ENCODE results near the gene TRIM2. TPM values are rescaled to one million over a fixed set of nuclear protein-coding genes. Genes with fewer than 3 reads are reported as not detected.

TRIM2 gene
- total RNA-seq, 1 donor, result 38.0 TPM

DNA sequence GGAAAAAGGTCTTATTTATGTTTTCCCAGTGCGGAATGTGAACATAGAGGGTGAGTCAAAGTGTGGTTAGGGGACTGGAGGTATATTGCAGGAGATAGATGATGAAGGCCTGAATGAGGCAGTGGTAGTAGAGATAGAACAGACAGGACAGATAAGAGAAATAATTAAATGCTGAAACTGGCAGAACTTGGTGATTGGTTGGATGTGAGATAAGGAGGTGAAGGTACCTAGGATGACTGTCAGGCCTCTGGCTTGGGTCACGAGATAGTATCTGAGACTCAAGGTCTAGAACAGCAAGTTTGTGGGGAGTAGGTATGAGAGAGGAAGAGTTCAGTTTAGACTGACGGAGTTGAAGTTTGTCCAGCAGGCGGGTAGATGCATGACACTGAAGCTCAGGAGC is 143.8 kb downstream of the TRIM2 start:
- DNase-seq (ENCODE audit: low read depth), result peak; percentile 38
- TF ChIP-seq CTCF (IDR thresholded peaks at IDR 0.05; ENCODE audit: insufficient read depth, low read depth, low read length), result no peak

GRCh38 chr4:153349206-153349805 is 145.1 kb downstream of the TRIM2 start:
- H3K4me3 ChIP-seq (ENCODE audit: low read depth, low read length), result no peak overlapping the region
- no peak for TF ChIP-seq CTCF (IDR thresholded peaks at IDR 0.05; ENCODE audit: insufficient read depth, low read depth, low read length)
- DNase-seq (ENCODE audit: low read depth), result no peak

More for the DNA sequence above, 143.8 kb downstream of the TRIM2 start:
- no peak overlapping the region for H3K4me3 ChIP-seq (ENCODE audit: low read depth, low read length)

DNA sequence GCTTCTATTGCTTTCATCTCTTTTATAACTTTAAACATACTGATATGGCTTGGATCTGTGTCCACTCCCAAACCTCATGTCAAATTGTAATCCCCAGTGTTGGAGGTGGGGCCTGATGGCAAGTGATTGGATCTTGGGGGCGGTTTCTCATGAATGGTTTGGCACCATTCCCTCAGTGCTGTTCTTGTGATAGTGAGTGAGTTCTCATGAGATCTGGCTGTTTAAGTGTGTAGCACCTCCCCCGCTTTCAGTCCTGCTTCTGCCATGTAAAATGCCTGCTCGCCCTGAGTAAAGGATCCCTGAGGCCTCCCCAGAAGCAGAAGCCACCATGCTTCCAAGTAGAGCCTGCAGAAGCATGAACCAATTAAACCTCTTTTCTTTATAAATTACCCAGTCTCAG is 157.9 kb downstream of the TRIM2 start:
- H3K4me3 ChIP-seq (ENCODE audit: low read depth, low read length), result no peak overlapping the region
- peak; percentile 48 for DNase-seq (ENCODE audit: low read depth)
- TF ChIP-seq CTCF (IDR thresholded peaks at IDR 0.05; ENCODE audit: insufficient read depth, low read depth, low read length), result no peak

DNA sequence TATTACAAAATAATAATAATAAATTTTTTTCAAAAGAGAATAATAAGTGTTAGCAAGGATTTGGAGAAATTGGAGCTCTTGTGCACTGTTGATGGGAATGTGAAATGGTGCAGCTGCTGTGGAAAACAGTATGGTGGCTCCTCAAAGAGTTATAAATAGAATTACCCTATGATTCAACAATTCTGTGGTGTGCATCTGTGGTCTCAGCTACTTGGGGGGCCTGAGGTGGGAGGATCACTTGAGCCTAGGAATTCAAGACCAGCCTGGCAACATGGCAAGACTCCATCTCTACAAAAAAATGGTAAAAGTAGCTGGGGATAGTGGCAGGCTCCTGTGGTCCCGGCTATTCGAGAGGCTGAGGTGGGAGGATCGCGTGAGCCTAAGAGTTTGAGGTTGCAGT is 159.8 kb downstream of the TRIM2 start:
- H3K4me3 ChIP-seq (ENCODE audit: low read depth, low read length), result no peak overlapping the region
- no peak for TF ChIP-seq CTCF (IDR thresholded peaks at IDR 0.05; ENCODE audit: insufficient read depth, low read depth, low read length)
- no peak for DNase-seq (ENCODE audit: low read depth)

DNA sequence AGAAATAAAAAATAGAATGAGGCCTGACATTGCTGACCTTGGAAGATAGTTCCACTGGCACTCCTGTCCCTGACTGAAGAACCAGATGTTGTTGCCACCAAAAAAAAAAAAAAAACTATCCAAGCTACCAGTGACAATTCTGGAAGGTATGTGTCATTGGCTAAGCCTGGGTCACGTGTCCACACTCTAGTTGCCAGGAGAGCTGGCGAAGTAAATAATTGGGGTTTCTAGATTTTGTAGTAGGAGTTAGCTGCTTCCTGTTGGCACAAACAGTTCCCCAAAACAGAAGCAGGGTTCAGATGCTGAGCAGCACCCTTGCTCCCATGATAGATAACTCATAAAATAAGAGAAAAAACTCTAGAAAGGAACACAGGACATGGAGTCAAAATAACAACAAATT is 160.8 kb downstream of the TRIM2 start:
- no peak for TF ChIP-seq CTCF (IDR thresholded peaks at IDR 0.05; ENCODE audit: insufficient read depth, low read depth, low read length)
- DNase-seq (ENCODE audit: low read depth), result no peak
- no peak overlapping the region for H3K4me3 ChIP-seq (ENCODE audit: low read depth, low read length)

DNA sequence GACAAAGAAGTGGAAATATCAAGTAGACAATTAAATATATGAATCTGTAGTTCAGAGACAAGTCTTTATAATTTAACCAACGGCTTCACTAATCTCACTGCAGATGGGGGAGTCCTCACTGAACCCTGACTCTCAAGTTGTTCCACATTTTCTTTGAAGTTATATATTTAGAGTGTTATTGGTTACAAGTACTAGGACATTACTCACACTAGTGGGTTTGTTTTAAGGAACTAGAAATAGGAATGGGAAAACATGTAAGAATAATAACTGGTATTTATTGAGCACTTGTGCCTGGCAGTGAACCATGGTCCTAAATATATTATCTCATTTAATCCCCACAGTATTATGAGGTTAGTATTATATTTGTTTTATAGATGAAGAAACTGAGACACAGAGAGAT is 162.2 kb downstream of the TRIM2 start:
- H3K4me3 ChIP-seq (ENCODE audit: low read depth, low read length), result no peak overlapping the region
- no peak for TF ChIP-seq CTCF (IDR thresholded peaks at IDR 0.05; ENCODE audit: insufficient read depth, low read depth, low read length)
- DNase-seq (ENCODE audit: low read depth), result no peak

- H3K4me3 ChIP-seq (ENCODE audit: low read depth, low read length), result no peak overlapping the region
- no peak for DNase-seq (ENCODE audit: low read depth)
- TF ChIP-seq CTCF (IDR thresholded peaks at IDR 0.05; ENCODE audit: insufficient read depth, low read depth, low read length), result no peak
Observed at GRCh38 chr4:153367092-153367491, 162.8 kb downstream of the TRIM2 start.

Measured in fibroblast of villous mesenchyme (primary cell).